GM19043 (cell line): ENCODE results near the gene LRRC45.

Source experiments
- ATAC-seq: cut with Tn5 transposase; IDR thresholded peaks from one replicate; pipeline ENCODE4 v1.9.1; 2021; ENCODE audit warnings: low read depth; ENCODE audit not compliant: unreplicated experiment

LRRC45 gene

GRCh38 chr17:82017612-82018151 lies 5.4 kb upstream of the LRRC45 start:
- ATAC-seq, result no peak

GRCh38 chr17:82018152-82018988 lies 4.7 kb upstream of the LRRC45 start:
- no peak for ATAC-seq

- ATAC-seq, result no peak
These were observed 4.0 kb upstream of the LRRC45 start for GRCh38 chr17:82018989-82019689.

- ATAC-seq, result no peak
These were observed 3.2 kb upstream of the LRRC45 start for GRCh38 chr17:82019690-82020571.

- ATAC-seq, result no peak
These were observed 2.5 kb upstream of the LRRC45 start for GRCh38 chr17:82020572-82021106.

- ATAC-seq, result no peak
These were observed 1.8 kb upstream of the LRRC45 start for GRCh38 chr17:82021107-82021899.

GRCh38 chr17:82021900-82022309 lies 1.2 kb upstream of the LRRC45 start:
- no peak for ATAC-seq

- ATAC-seq, result no peak
These were observed 660 bp upstream of the LRRC45 start, which contains the start of gene CENPX for GRCh38 chr17:82022310-82022980. TSS of gene CENPX (minus strand) at chr17:82022878. CDS start at chr17:82022861, 17 bp downstream.

- ATAC-seq, result no peak
These were observed 539 bp downstream of the LRRC45 start for GRCh38 chr17:82023447-82024241.

GRCh38 chr17:82024859-82025258 lies 1.8 kb downstream of the LRRC45 start:
- no peak for ATAC-seq

GRCh38 chr17:82025401-82026107 lies 2.4 kb downstream of the LRRC45 start:
- ATAC-seq, result no peak

GRCh38 chr17:82028246-82028645 lies 5.1 kb downstream of the LRRC45 start:
- ATAC-seq, result no peak

GRCh38 chr17:82028966-82029365 lies 5.9 kb downstream of the LRRC45 start:
- ATAC-seq, result no peak

- ATAC-seq, result no peak
These were observed 6.3 kb downstream of the LRRC45 start for GRCh38 chr17:82029391-82029790.

GRCh38 chr17:82029990-82030469 lies 6.9 kb downstream of the LRRC45 start:
- no peak for ATAC-seq

GRCh38 chr17:82030470-82031302 lies 7.6 kb downstream of the LRRC45 start:
- ATAC-seq, result no peak
